VCaP (cell line): ENCODE data around the gene TBC1D1.

Experiments used
- H3K27ac ChIP-seq: fragments of 450-650 bp; 2 replicates; pipeline ENCODE4 v1.5.1; 2017
- CTCF ChIP-seq: fragments of 450-650 bp; conservative IDR thresholded peaks from 2 replicates; pipeline ENCODE4 v1.5.1; 2017; ENCODE audit warnings: mild to moderate bottlenecking, moderate library complexity

Gene TBC1D1

GRCh38 chr4:38179690-38180377 is 288.9 kb downstream of the TBC1D1 start:
- peak; percentile 97 for TF ChIP-seq CTCF
- peak overlapping the region; percentile 54 for H3K27ac ChIP-seq

DNA sequence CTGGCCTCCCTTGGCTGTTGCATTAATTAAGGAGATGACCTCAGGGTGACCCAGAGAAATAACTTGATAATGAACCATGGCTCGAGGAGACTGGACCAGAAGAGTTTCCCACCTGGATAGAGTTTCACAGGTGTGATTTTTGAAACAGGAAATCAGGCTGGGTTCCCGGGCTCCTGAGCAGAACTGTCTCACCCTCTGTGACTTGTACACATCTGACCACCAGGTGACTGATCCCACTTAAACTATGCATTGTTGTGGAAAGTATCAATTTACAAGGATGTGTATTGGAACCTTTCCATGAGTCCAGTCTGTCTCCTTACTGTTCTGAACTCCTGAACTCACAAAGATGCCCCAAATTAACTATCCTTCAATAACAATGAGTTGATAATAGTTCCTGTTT is 289.6 kb downstream of the TBC1D1 start:
- no peak for TF ChIP-seq CTCF
- peak overlapping the region; percentile 54 for H3K27ac ChIP-seq

DNA sequence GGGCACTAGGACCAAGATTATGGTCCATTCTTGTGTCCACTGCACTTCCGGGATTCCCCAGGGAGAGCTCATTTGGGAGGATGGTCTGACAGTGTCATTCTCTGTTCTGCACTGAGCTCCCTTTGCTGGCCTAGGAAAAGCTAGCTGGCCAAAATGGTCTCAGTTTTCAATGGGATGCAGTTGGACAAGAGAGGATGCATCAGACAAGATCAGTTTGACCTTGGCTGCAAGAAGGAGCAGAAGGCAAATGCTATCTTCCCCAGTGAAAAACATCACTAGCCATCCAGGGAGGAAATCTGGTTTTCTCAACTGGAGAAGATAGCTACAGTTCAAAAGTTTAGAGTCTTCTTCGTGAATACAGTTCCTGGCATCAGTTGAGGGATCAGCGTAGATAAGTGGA is 290.4 kb downstream of the TBC1D1 start:
- TF ChIP-seq CTCF, result no peak
- H3K27ac ChIP-seq, result peak overlapping the region; percentile 54; the same call in 1 of the 2 replicates

DNA sequence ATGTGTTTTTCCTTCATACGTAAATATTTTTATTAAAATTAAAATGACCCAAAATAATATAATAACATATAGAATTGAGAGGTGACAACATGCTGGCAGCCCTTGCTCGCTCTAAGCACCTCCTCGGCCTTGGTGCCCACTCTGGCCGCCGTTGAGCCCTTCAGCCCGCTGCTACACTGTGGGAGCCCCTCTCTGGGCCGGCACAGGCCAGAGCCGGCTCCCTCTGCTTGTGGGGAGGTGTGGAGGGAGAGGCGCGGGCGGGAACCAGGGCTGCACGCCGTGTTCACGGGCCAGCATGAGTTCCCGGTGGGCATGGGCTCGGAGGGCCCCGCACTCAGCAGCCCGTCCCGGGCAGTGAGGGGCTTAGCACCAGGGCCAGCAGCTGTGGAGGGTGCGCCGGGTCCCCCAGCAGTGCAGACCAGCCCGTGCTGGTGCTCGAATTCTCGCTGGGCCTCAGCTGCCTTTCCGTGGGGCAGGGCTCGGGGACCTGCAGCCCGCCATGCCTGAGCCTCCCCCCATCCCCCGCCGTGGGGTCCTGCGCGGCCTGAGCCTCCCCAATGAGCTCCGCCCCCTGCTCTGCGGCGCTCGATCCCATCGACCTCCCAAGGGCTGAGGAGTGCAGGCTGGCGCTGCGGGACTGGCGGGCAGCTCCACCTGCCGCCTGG is 291.6 kb downstream of the TBC1D1 start:
- H3K27ac ChIP-seq, result no peak overlapping the region
- no peak for TF ChIP-seq CTCF

- no peak overlapping the region for H3K27ac ChIP-seq
- peak; percentile 31; the same call in 1 of the 2 replicates for TF ChIP-seq CTCF
Measured at GRCh38 chr4:38184404-38184803, 293.5 kb downstream of the TBC1D1 start.

DNA sequence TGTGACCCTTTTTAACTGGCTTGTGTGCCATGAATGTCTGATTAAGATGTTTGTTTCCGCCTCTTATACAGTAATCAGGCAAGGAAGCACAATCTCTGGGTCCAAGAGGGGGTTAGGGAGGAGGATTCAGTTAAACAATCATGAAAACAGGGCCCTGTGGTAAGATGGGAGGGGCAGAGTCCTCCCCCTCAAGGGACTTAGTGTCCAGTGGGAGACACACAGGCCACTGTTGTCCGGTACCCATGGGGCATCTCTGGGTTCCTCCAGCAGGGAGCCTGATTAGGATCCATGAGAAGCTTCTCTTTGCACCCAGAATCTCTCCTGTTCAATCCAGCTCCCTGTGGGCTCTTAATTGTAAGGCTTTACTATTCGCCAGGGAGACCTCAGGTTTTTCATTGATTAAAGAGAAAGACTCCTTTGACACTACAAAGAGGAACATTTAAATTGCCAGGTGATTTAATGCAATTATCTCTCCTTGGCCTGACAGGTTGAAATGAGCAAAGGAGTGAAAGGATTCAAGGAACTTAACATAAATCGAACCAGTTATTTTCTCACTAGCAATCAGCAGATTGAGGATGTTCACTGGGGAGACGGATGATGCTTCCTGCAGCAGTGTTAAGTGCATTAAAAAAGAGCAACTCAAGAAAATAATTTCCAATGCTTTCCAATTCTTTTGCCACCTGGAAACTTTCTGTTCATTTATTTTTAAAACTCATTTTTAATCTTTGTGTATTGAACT is 294.7 kb downstream of the TBC1D1 start:
- H3K27ac ChIP-seq, result no peak overlapping the region
- TF ChIP-seq CTCF, result no peak

- H3K27ac ChIP-seq, result no peak overlapping the region
- TF ChIP-seq CTCF, result no peak
Measured at GRCh38 chr4:38188136-38188535, 297.3 kb downstream of the TBC1D1 start.
